Cardiac septum (tissue), 1 donor: ENCODE data around the gene APBB2. TPM values are rescaled to one million over a fixed set of nuclear protein-coding genes. Genes with fewer than 3 reads are reported as not detected.

ENCODE experiments used
- DNase-seq: peaks from one replicate; pipeline ENCODE4 v3.0.0-alpha.2; 2020; ENCODE audit warnings: low spot score
- intact Hi-C: fragments of 100-400 bp; cut with DNase I; formaldehyde crosslinking; loops from one replicate; pipeline ENCODE4 v1.14.0; 2022
- total RNA-seq: library from RNA; stranded (reverse); fragmentation: NEBNext Ultra II Directional; extraction: Animal tissue kit (Norgen Biotek cat#: 25700); gene quantifications from one replicate; pipeline ENCODE4 v1.2.1, GENCODE V29; 2021
- donor health status: DM: no; HTN: no; CAD: no.

APBB2 gene
- total RNA-seq, 1 donor from 2014 or later = 35.2 TPM

DNA sequence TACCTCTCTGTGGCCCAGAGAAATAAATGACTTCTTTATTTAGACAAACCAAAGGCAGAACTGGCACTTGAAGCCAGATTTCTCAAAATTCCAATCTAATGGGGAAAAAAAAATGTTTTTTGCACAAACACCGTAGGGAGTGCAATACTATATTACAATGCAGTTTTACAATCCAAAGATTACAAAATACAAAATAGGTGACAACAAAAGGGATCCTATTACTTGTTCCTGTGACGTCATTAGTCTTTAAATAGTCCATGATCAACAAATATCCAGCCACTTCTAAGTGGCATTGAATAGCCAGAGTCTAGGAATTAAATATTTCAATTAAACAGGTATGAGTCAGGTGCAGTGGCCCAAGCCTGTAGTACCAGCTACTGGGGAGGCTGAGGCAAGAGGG lies 3.0 kb upstream of the APBB2 start:
- intact Hi-C loops = loop anchor here (2.0 kb wide), 1 partner anchor 375 kb away; no protein-coding TSS in a partner anchor
- DNase-seq = no peak

DNA sequence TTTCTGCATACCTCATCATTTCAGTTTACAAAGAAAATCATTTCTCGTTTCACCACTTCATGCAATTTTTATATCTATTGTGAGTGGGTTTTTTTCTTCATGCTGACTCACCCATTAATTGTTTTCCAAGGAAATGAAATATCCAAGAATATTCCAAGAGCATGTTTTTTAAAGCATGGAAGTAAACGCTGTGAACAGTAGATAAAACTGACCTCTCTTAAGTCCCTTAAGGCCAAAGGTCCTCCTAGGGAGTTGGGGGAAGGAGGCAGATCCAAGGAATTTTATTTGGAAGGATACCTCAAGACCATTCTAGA lies 2.6 kb upstream of the APBB2 start:
- intact Hi-C loops = loop anchor here (2.0 kb wide), 1 partner anchor 374 kb away; no protein-coding TSS in a partner anchor
- no peak for DNase-seq

DNA sequence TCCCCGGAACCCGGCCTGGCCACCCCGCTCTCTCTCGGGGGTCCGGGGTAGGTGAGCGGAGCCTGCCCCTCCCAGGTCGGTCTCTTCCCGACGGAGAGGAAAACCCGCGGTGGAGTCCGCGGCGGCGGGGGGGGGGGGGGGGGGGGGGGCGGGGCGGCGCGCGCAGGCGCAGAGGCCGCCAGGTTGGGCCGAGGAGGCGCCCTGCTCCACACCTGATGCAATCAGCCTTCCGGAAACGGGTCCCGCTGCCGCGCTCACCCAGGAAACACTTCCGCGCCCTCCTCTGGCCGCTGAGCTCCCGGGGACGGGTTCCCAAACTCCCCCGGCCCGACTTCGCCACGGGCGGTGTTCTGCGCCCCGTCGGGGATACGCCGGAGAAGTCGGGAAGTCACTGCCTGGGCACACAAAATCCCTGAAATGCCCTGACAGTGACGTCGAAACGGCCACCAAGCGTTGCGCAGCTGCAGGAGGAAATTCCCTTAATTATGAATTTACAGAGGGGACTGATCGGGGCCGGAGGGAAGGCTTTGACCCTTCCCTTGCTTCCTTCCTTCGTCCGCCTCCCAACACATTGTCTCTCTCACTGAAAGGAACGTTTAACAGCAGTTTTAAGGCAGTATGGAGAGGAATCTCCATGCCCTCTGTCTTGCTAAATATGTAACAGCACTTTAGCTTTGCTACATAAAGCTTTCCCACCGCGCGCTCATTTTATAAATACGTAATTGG lies 2.1 kb upstream of the APBB2 start:
- intact Hi-C loops = loop anchor here (2.0 kb wide), 1 partner anchor 374 kb away; no protein-coding TSS in a partner anchor
- DNase-seq = no peak

DNA sequence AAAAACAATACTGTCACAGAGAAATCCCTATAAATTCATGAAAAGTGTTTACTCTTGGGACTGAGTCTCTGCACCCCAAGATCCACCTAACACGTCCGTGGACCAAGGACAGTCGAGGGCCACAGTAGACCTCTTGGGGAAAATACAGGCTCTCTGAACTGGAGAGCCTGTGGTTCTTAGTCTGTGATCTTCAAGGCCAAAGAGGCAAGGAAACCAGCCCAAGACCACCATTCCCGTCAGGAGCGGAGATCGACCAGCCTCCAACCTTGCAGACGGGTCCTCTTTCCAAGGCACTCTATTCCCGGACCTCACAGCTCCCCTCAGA lies 1.6 kb upstream of the APBB2 start:
- intact Hi-C loops = loop anchor here (2.0 kb wide), 3 partner anchors 241 to 373 kb away; no protein-coding TSS in a partner anchor
- no peak for DNase-seq

DNA sequence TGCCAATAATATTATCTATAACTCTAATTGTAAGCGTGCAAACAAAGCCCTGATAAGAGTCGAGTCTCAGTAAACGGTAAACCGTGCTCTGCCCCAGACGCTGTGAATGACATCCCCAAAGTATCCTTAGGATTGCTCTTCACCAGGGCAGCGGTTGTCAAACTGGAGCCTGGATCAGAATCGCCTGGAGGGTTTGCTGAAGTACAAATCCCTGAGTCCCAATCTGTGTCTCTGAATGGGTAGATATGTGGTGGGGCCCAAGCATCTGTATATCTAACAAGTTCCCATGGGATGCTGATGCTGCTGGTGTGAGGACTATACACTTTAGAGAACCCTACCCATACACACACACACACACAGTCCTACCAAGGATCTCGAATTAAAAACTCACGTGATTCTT lies 813 bp upstream of the APBB2 start:
- intact Hi-C loops = loop anchor here (2.0 kb wide), 2 partner anchors 240 to 288 kb away; no protein-coding TSS in a partner anchor
- no peak for DNase-seq

DNA sequence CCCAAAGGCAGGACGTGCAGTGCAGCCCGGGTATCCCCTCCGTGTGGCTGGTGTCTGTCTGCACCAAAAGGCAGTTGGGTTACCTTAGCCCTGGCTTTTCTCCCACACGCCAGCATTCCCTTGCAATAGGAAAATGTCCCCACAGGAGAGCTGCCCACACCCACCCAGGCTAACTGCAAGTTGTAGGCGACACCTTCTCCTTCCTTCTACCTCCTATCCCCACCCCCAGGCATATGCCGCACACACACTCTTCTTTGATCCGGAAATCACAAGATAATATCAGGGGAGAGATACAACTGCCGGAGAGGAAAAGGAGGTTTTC lies 444 bp upstream of the APBB2 start:
- DNase-seq = no peak
- intact Hi-C loops = loop anchor here (2.0 to 5.0 kb wide), 3 partner anchors 72 to 288 kb away; no protein-coding TSS in a partner anchor

DNA sequence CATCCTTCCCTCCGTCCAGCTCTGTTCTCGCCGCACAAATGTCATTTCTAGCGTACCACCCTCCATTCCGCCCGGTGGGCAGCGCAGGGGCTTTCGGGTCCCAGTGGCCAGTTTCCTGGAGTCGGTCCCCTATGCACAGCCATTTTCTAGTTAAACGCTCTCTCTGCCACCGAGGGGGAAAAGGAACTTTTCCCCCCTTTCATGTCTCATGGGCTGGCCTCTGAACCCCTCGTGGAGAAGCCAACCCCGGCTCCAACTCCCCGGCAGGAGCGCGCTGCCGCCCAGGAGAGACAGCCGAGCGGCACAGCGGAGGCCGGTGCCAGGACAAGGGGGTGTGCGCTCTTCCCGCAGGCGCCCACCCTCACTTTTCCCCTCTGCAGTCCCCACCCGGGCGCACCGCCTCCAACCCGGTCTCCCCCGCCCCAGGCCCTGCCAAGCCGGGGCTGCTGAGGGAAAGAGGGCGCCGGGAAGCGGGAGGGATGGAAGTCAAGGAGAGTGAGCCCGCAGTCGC lies 662 bp downstream of the APBB2 start:
- DNase-seq = no peak

DNA sequence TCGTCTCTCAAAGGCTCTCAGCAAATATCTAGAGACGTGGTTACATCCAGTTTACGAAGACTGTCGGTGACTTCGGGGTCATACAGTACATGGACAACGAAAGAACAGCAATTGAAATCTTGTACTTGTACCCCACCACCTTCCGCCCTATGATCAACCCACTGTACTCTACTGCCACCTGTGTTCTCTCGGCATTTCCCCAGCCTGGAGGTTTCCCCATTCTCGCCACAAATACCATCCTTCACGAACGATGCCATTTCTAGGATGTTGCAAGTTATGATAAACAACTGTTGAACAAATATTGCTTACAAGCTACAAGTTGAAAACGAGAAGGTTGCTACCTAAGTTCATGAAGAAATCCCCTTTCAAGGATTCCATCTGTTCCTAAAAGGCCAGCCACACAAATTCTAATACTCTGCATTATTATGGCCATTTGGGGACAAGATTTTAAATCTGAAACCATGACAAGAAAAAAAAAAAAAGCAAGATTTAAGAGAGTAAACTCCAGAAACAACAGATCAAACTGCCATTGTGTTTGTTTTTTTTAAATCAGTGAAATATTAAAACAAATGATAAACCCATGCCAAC lies 1.6 kb downstream of the APBB2 start:
- DNase-seq = no peak
- intact Hi-C loops = loop anchor here (2.0 to 5.0 kb wide), 2 partner anchors 70 to 162 kb away; no protein-coding TSS in a partner anchor

More for the DNA sequence above, 662 bp downstream of the APBB2 start:
- intact Hi-C loops = loop anchor here (2.0 to 5.0 kb wide), 4 partner anchors 71 to 287 kb away; no protein-coding TSS in a partner anchor

DNA sequence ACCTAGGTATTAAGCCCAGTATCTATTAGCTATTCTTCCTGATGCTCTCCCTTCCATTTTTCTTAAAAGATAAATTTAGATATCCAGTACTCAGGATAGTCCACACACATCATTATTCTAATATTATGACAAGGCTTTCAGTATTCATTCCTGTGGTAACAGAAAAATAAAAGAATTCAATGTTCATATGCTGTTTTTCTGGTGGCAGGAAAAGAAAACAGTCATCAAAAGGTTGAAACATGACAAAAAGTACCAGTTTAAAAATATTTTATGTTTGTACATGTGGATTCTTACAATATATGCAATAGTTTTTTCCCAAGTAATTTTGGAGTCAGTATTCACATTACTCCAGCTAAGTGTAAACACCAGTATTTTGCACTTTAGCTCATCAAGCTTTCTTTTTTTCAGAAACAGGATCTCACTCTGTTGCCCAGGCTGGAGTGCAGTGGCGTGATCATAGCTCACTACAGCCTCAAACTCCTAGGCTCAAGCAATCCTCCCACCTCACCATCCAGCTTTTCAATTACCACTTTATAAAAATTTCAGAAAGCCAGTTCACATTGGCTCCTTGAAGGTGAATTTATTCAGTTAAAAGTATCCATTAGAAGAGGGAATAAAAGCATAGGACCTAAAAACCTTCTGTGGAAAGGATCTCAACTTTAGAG lies 2.3 kb downstream of the APBB2 start:
- intact Hi-C loops = loop anchor here (2.0 to 5.0 kb wide), 2 partner anchors 70 to 161 kb away; no protein-coding TSS in a partner anchor
- no peak for DNase-seq

DNA sequence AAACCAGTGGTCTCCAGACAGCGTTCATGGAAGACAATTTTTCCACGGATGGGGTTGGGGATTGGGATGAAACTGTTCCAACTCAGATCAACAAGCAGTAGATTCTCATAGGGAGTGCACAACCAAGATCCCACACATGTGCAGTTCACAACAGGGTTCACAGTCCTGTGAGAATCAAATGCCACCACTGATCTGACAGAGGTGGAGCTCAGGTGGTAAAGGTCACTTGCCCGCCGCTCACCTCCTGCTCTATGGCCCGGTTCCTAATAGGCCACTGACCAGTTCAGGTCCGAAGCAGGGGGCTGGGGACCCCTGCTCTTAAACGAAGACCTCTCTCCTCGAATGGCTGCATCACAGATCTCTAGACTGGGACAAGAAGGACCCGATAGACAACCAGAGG lies 4.4 kb downstream of the APBB2 start:
- intact Hi-C loops = loop anchor here (5.0 kb wide), 1 partner anchor 68 kb away; no protein-coding TSS in a partner anchor
- DNase-seq = no peak

DNA sequence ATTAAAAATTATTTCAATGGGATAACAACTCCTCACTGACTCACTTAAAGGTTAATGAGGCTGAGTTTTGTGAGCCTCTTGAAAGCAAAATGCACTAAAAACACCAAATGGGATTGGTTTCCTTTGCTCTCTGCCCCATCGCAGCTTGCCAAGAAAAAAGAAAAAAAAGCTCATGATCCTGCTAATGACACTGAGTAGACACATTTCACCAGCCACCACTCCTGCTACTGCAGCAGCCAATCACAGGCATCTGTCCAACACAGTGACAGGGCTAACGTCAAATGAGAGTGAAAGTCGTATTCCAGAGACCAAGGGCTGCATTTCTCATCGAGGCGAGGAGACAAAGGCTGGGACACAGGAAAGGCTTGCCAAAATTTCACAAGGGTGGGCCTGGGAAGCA lies 5.2 kb downstream of the APBB2 start:
- no peak for DNase-seq
- intact Hi-C loops = no loop called here

DNA sequence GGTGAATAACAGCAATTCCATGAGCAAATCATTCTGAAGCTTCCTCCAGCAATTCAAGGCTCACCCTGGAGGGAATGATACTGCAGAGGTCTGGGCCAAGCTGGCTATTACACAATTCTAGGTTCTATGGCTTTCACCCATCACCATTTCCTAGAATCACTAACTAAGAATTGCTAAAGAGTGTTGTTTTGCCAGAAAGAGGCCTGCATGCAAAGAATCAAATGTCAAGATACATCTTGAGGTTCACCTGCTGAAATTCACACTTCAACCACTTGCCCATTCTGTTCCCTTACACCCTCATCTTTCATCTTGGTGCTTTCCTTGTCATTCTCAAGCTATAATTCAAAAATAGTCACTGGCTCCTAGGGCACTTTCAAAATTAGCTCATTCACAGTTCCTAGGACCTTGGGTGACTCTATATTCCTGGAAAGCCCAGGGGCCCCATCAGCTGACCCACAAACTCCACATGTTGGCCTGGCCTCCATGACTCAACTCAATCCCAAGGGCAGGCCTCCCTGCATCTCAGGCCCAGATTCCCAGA lies 7.0 kb downstream of the APBB2 start:
- DNase-seq = no peak
- intact Hi-C loops = no loop called here

DNA sequence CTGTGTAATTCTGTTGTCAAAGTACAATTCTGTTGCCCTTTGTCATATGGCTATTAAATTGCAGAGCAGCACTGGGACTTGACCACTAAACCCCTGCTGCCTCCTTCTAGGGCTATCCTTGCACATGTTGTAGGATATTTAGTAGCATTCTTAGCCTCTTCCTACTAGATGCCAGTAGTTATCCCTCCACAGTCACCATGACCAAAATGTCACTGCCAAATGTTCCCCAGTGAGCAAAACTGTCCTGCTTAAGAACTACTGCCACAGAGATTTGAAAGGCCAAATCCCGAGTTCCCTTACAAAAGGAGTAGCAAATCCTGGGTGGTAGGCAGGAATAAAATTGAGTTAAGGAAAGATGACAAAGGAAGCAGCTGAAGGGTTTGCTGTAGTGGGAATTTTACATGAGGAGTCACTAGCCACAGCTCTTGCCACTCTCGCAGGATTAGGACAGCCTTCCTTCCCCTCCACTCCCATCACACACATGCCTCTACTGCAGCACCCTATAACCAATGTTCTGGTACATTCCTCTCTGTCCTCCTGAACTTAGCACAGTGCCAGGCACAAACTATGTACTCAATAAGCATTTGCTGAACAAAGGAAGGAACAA lies 8.4 kb downstream of the APBB2 start:
- intact Hi-C loops = no loop called here

DNA sequence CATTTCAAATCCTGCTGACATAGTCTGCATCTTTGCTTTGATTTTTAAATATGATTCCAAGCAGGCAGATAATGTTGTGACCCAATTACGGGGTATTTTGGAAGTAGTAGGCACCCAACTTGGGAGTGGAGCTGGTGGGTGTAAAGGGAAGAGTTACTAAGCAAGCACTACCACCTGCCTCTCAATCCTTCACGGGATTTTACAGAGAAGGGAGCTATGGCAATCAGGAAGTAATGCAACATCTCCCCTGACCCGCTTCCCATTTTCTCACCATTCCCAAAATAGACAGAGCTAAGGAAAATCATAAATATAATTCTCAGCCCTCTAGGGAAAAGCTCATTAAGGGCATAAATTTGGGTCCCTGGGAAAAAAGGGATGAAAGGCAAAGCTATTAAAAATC lies 9.2 kb downstream of the APBB2 start:
- intact Hi-C loops = no loop called here
- no peak for DNase-seq

More for the DNA sequence above, 8.4 kb downstream of the APBB2 start:
- DNase-seq = no peak

DNA sequence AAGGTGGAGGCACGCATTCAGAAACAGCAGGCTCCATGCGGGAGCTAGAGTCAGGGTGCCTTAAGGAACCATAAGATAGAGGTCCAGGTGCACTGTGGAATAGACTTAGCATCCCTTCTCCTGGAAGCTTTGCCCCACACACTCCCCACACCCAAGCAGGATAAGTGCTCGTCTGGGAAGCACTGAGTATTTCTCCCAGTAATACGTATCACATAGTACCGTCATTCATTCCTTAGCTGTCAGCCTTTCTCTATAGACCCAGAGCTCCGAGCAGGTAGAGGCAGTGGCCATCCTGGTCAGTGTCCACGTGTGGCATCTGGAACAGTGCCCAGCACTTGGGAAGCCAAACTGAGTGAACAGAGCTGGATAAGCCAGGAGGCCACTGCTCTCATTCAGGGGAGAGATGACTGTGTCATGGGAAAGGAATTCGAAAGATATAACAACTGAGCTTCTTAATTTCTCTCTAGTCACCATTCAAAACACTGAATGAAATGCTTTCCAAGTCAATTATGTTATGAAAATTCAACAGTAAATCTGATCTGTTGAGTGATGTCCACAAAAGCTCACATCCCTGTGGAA lies 9.9 kb downstream of the APBB2 start:
- intact Hi-C loops = no loop called here

DNA sequence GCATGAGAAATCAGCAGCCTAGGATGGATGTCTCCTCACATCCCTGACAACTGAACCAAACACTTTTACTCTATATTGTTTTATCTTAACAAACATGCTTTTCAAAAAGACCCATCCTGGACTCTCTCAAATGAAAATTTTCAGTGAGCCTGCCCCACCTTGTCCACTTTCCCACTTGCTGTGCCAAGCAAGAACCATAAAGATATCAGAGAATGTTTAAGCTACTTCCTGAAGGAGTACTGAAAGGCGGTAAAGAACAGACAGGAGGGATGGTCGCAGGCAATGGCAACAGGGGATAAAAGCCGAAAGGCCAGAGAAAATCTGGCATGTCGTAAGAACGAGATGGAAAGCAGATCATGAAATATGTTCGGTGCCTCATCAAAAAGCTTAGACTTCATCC lies 10.5 kb downstream of the APBB2 start:
- no peak for DNase-seq
- intact Hi-C loops = no loop called here

More for the DNA sequence above, 9.9 kb downstream of the APBB2 start:
- peak; percentile 80 for DNase-seq

DNA sequence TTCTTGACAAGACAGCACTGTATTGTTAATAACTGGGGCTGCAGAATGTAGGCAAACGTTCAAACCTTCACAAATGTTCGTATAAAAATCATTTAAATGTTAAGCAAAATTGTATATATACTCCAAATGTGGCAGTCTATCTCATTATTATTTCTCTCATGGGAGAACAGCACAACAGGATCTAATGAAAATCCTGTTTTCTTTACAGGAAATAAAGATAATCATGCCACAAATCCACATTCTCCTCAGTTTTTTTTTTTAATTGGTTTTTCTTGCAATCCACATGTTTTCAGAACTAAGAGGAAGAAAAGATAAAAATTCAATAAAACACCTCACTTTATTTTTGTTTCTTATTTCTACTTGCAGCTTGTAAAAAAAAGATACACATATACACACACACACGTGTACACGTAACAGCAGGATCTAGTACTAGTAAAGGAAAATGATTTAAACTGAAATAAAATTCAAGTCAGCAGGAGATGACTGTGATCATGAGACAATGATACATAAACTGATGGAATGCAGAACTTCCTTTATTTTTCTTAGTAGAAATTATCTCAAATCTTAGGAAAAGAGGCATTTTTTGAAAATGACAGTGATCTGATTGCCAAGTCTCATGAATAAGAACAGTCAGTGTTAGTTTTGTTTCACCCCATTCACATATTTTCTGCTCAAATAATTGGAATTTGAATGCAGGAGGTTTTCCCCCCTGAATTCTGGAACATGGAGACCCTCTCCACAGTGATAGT lies 11.3 kb downstream of the APBB2 start:
- intact Hi-C loops = no loop called here
- DNase-seq = no peak

DNA sequence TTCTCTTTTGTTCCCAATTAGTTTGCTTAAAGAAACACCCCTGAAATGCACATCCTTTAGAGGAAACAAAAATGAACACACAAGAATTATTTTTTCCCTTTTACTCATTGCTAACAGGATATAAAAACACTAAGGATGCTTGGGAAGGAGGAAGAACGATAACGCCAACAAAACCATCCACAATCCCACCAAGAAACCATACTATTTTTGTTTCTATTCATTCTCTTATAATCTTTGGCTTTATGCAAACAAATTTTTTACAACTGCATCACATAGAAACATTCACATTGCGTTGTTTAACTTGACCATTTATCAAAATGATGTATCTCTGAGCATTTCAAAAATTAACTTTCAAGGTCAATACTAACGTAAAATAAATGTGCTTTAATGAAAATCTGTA lies 12.0 kb downstream of the APBB2 start:
- DNase-seq = no peak
- intact Hi-C loops = no loop called here
